Measurements from ENCODE around the gene ARCN1. TPM values are rescaled to one million over a fixed set of nuclear protein-coding genes. Genes with fewer than 3 reads are reported as not detected.

ARCN1 gene
- total and polyA plus RNA-seq, 2 donors (not counting 3 experiments of a cell fraction or from before 2014, with no cell fraction given) = 172 to 180 TPM

DNA sequence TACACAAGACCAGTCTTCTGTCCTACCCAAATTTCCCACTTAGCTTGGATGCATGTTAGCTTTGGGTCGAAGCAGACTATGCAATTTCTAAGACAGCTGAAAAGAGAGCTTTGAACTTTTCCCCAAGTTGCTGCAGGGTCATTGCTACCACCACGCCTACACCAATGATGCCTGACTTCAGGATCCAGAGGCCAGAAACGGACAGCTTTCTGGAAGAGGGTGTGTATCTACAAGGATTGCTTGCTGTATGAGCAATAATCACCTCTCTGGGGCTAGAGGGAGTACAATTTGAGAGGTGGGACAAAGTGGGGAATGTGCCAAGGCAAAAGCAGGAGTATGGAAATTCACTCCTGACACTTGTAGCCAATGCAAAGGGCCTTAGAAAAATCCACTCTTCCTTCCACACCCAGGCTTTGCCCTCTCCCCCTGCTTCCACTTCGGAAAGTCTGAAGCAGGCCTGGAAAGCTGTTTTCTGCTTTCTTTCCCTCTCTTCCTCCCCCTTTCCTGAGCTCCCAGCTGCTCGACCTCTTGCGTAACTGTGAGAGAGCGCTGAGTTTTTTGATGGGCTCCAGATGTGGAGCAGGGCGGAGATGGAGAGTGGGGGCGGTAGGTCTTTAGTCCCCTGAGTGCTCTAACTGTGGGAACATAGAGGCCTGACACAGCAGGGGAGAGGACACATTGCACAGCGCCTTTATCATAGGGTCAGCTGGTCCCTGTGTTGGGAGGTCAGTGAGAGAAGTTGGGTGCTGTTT lies 33.1 kb downstream of the ARCN1 start:
- Histone ChIP-seq H4K20me1 (replicated peaks; ENCODE audit: control insufficient read depth, extremely low read depth, insufficient read depth, low read length) (no peaks in the 10 kb centered on the region), H3K4me1 (ENCODE audit: control insufficient read depth, extremely low read depth, insufficient read depth, low read length) (peaks cover 16% of the 10 kb centered on the region), H3K9me3 (replicated peaks; ENCODE audit: control insufficient read depth, insufficient read depth, low read length) (no peaks in the 10 kb centered on the region), H3K36me3 (ENCODE audit: control insufficient read depth in 2 of 2, extremely low read depth in 1 of 2, insufficient read depth in 2 of 2, low read length in 2 of 2) (peaks cover 8 to 11% of the 10 kb centered on the region in 2 experiments), H3K9me1 (replicated peaks; ENCODE audit: control insufficient read depth, extremely low read depth, insufficient read depth, low read length) (no peaks in the 10 kb centered on the region), H3K4me2 (ENCODE audit: insufficient read depth, low read length) (no peak overlapping the region), H2AFZ (ENCODE audit: low read depth, low read length) (no peak overlapping the region), H3K9ac (replicated peaks; ENCODE audit: extremely low read depth, insufficient read depth, low read length) (no peak overlapping the region), H3K4me3 (replicated peaks in 1 of 3; ENCODE audit: insufficient read depth in 1 of 3, low read depth in 1 of 3, low read length in 3 of 3) (no peak overlapping the region), H3K27ac (ENCODE audit: insufficient read depth, low read depth, low read length) (no peak overlapping the region), H3K27me3 (ENCODE audit: control insufficient read depth in 2 of 2, insufficient read depth in 2 of 2, low read length in 2 of 2) (no peaks in the 10 kb centered on the region), H3K79me2 (ENCODE audit: control insufficient read depth, insufficient read depth, low read length) (peaks cover 17% of the 10 kb centered on the region)
- TF ChIP-seq JUN (IDR thresholded peaks at IDR 0.05; ENCODE audit: borderline replicate concordance, insufficient read depth, insufficient read length, low read depth) = no peak
- peak; percentile 36 for TF ChIP-seq POLR2AphosphoS5 (IDR thresholded peaks at IDR 0.05; ENCODE audit: insufficient read depth, low read depth, low read length)
- dilution Hi-C loops (cut with MboI; ENCODE audit: extremely low pct_ligation_motif_present, low sequenced_read_pairs) = no loop called here
- ChIA-PET CTCF (interaction anchor here (1.0 to 9.3 kb wide), 6 partner anchors 8 to 53 kb away, joined by 3 to 82 read pairs (median 6); no protein-coding TSS in a partner anchor), POLR2A (no interaction called here)
- BruUV-seq (replicated peaks) = no TSS peak
- FAIRE-seq = peak; percentile 44
- DNase-seq (ENCODE audit: low read depth, low spot score) = peak; percentile 55
- intact Hi-C loops (cut with micrococcal nuclease) = no loop called here

DNA sequence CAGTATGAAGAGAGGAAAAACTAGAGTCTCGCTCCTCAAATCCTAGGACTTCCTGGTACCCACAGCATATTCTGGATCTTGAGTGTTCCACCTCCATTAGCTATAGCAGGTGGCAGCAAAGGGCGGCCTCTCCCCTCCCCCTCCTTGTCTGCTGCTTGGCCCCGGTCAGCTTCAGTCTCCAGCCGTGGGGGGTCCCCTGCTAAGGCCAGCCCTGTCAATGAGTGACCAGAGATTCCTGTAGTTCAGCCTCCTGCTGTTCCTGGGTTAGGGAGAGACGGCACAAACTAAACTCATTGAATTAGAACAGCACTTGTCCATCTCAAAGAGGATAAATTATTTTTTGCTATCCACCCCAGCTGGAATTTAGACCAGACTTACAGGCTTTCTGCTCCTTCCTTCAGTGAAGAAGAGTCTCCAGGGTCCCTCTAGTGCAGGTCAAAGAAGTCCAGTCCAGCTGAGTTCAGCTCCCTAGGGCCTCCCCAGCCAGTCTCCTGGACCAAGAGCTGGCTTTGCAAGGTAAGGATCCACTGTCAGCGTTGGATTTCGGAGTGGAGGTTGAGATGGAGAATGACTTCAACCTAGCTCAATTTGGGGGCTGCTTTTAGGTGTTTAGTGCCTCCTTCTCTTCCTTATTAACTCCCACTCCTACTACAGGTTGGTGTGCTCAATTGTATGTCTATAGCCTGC lies 34.1 kb downstream of the ARCN1 start:
- Histone ChIP-seq H3K9me3 (replicated peaks; ENCODE audit: control insufficient read depth, insufficient read depth, low read length) (no peaks in the 10 kb centered on the region), H3K4me3 (replicated peaks in 1 of 3; ENCODE audit: insufficient read depth in 1 of 3, low read depth in 1 of 3, low read length in 3 of 3) (no peak overlapping the region), H3K9me1 (replicated peaks; ENCODE audit: control insufficient read depth, extremely low read depth, insufficient read depth, low read length) (no peaks in the 10 kb centered on the region), H3K27me3 (ENCODE audit: control insufficient read depth in 2 of 2, insufficient read depth in 2 of 2, low read length in 2 of 2) (no peaks in the 10 kb centered on the region), H2AFZ (ENCODE audit: low read depth, low read length) (no peak overlapping the region), H3K9ac (replicated peaks; ENCODE audit: extremely low read depth, insufficient read depth, low read length) (no peak overlapping the region), H3K27ac (ENCODE audit: insufficient read depth, low read depth, low read length) (no peak overlapping the region), H3K79me2 (ENCODE audit: control insufficient read depth, insufficient read depth, low read length) (peaks cover 25% of the 10 kb centered on the region), H3K4me1 (ENCODE audit: control insufficient read depth, extremely low read depth, insufficient read depth, low read length) (peaks cover 22% of the 10 kb centered on the region), H4K20me1 (replicated peaks; ENCODE audit: control insufficient read depth, extremely low read depth, insufficient read depth, low read length) (no peaks in the 10 kb centered on the region), H3K36me3 (ENCODE audit: control insufficient read depth in 2 of 2, extremely low read depth in 1 of 2, insufficient read depth in 2 of 2, low read length in 2 of 2) (peaks cover 7 to 11% of the 10 kb centered on the region in 2 experiments), H3K4me2 (ENCODE audit: insufficient read depth, low read length) (no peak overlapping the region)
- TF ChIP-seq, protein P1, sequence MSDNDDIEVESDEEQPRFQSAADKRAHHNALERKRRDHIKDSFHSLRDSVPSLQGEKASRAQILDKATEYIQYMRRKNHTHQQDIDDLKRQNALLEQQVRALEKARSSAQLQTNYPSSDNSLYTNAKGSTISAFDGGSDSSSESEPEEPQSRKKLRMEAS (IDR thresholded peaks at IDR 0.05; ENCODE audit: insufficient read depth, insufficient read length) = no peak
- TF ChIP-seq EZH2 (IDR thresholded peaks at IDR 0.05; ENCODE audit: borderline replicate concordance, low read depth, low read length, severe bottlenecking) (no peak), CTCF (IDR thresholded peaks at IDR 0.05; ENCODE audit: extremely low read depth in 1 of 2, insufficient read depth in 1 of 2, low read depth in 1 of 2, low read length in 2 of 2) (no peak), MYC (IDR thresholded peaks at IDR 0.05; ENCODE audit: low read depth, low read length) (no peak), JUN (IDR thresholded peaks at IDR 0.05; ENCODE audit: borderline replicate concordance, insufficient read depth, insufficient read length, low read depth) (no peak), GATA2 (IDR thresholded peaks at IDR 0.05; ENCODE audit: insufficient read depth, insufficient read length, low read depth, low read length) (no peak), POLR2A (IDR thresholded peaks at IDR 0.05; ENCODE audit: low read depth, low read length) (no peak), POLR2AphosphoS5 (IDR thresholded peaks at IDR 0.05; ENCODE audit: insufficient read depth, low read depth, low read length) (no peak), FOS (IDR thresholded peaks at IDR 0.05; ENCODE audit: borderline replicate concordance, insufficient read depth, low read length) (no peak)
- dilution Hi-C loops (cut with MboI; ENCODE audit: extremely low pct_ligation_motif_present, low sequenced_read_pairs) = no loop called here
- DNase-seq (ENCODE audit: low read depth, low spot score) (no peak), FAIRE-seq (no peak)
- CTCF ChIA-PET = interaction anchor here (1.0 to 9.3 kb wide), 7 partner anchors 9 to 52 kb away, joined by 3 to 138 read pairs (median 7); partner anchors contain the start of gene ARCN1
- intact Hi-C loops (cut with micrococcal nuclease) = loop anchor here (2.0 kb wide), 1 partner anchor 15 kb away; no protein-coding TSS in a partner anchor
- BruUV-seq (replicated peaks) = no TSS peak
- POLR2A ChIA-PET = interaction anchor here (4.1 kb wide), 1 partner anchor 16 kb away, joined by 29 read pairs; no protein-coding TSS in a partner anchor

Data from endothelial cell of umbilical vein (primary cell).